Sigmoid colon (tissue), 7 donors: ENCODE measurements around the gene TBX19. TPM values are rescaled to one million over a fixed set of nuclear protein-coding genes. Genes with fewer than 3 reads are reported as not detected.

Experiments used
- DNase-seq: peaks from one replicate; pipeline ENCODE4 v3.0.0-alpha.2; 2019
- H3K27ac ChIP-seq, 4 donors: fragments of 200-600 bp; sonication (generic); one replicate each; pipeline ENCODE4 v1.5.1; 2016 to 2019; ENCODE audit warnings: mild to moderate bottlenecking in 1 of 4
- H3K27me3 ChIP-seq, 3 donors: fragments of 200-600 bp; sonication (generic); one replicate each; pipeline ENCODE4 v1.5.1; 2019; ENCODE audit warnings: mild to moderate bottlenecking in 1 of 3
- H3K36me3 ChIP-seq, 4 donors: fragments of 200-600 bp; sonication (generic); one replicate each; pipeline ENCODE4 v1.5.1; 2016 to 2019
- H3K4me1 ChIP-seq, 4 donors: fragments of 200-600 bp; sonication (generic); one replicate each; pipeline ENCODE4 v1.5.1; 2017 to 2019
- H3K4me3 ChIP-seq, 4 donors: fragments of 200-600 bp; sonication (generic); one replicate each; pipeline ENCODE4 v1.5.1; 2017 to 2019; ENCODE audit warnings: mild to moderate bottlenecking in 2 of 4, moderate library complexity in 1 of 4
- H3K9me3 ChIP-seq, 4 donors: fragments of 200-600 bp in 3 of 4; sonication (generic) in 3 of 4; one replicate each; pipeline versions ENCODE4 v1.5.1 to v1.6.1; 2013 to 2019
- CTCF ChIP-seq, 4 experiments: fragments of 450-650 bp in 3 of 4; fragments of 200-600 bp in 1 of 4; IDR thresholded peaks; one replicate each; pipeline ENCODE4 v1.5.1; 2016 to 2019; ENCODE audit warnings: antibody characterized with exemption in 4 of 4, mild to moderate bottlenecking in 3 of 4, moderate library complexity in 2 of 4
- EP300 ChIP-seq, 4 donors: sonication (generic); formaldehyde crosslinking; IDR thresholded peaks; one replicate each; pipeline ENCODE4 v1.6.1; 2017; ENCODE audit warnings: antibody characterized with exemption in 4 of 4
- POLR2A ChIP-seq, 2 donors: fragments of 450-650 bp; IDR thresholded peaks; one replicate each; pipeline ENCODE4 v1.6.1; 2016; ENCODE audit warnings: antibody characterized with exemption in 2 of 2, mild to moderate bottlenecking in 2 of 2, moderate library complexity in 2 of 2
- POLR2AphosphoS5 ChIP-seq, 4 donors: sonication (generic); formaldehyde crosslinking; IDR thresholded peaks; one replicate each; pipeline ENCODE4 v1.6.1; 2017; ENCODE audit warnings: antibody characterized with exemption in 4 of 4
- whole genome bisulfite sequencing, 2 donors: extraction: QIAGEN DNeasy Blood & Tissue Kit; methylation state at CpG; one replicate each; pipeline ENCODE4 v1.1.7; 2013; 5-methylcytosine and 5-hydroxymethylcytosine counted together
- intact Hi-C: fragments of 100-400 bp; cut with DNase I; formaldehyde crosslinking; loops from one replicate; pipeline ENCODE4 v1.15.1; 2023
- polyA plus RNA-seq, 3 donors: library from polyadenylated mRNA; stranded (reverse); fragments of 200-250 nt; gene quantifications; one replicate each; pipeline ENCODE4 v1.2.3, GENCODE V29; 2013
- total RNA-seq, 4 donors: library from RNA; depleted of rRNA; stranded (reverse); fragments of >200 nt; gene quantifications; one replicate each; pipeline ENCODE4 v1.1.0, GENCODE V29; 2016
- donor health status: healthy with polysubstance abuse.
- donor health status: Bipolar disorder and iron deficiency.
- donor health status: healthy.

Gene TBX19
- total and polyA plus RNA-seq, 7 donors = 0.46 to 5.3 (median 2.7) TPM

GRCh38 chr1:168301664-168302320 lies 21.1 kb downstream of the TBX19 start:
- no peak overlapping the region for H3K27ac ChIP-seq
- DNase-seq = no peak
- no peaks in the 10 kb centered on the region for H3K36me3 ChIP-seq
- WGBS, 2 donors = 39 to 69% methylated on average over 3 of the region's 3 CpGs
- no peaks in the 10 kb centered on the region for H3K27me3 ChIP-seq
- no peak for TF ChIP-seq CTCF (IDR thresholded peaks at IDR 0.05)
- no peak for TF ChIP-seq EP300 (IDR thresholded peaks at IDR 0.05)
- TF ChIP-seq POLR2AphosphoS5 (IDR thresholded peaks at IDR 0.05) = no peak
- TF ChIP-seq POLR2A (IDR thresholded peaks at IDR 0.05) = no peak
- intact Hi-C loops = no loop called here
- H3K4me3 ChIP-seq = no peak overlapping the region
- H3K9me3 ChIP-seq = no peaks in the 10 kb centered on the region
- H3K4me1 ChIP-seq = no peaks in the 10 kb centered on the region

- Histone ChIP-seq H3K27ac (no peak overlapping the region), H3K36me3 (peaks cover 0 to 13% (median 0%) of the 10 kb centered on the region in 4 donors), H3K4me3 (no peak overlapping the region), H3K27me3 (no peaks in the 10 kb centered on the region), H3K4me1 (no peaks in the 10 kb centered on the region), H3K9me3 (no peaks in the 10 kb centered on the region)
- DNase-seq = no peak
- 88 to 89% methylated on average over 7 of the region's 7 CpGs for WGBS, 2 donors
- TF ChIP-seq EP300 (IDR thresholded peaks at IDR 0.05) (no peak), CTCF (IDR thresholded peaks at IDR 0.05) (no peak), POLR2AphosphoS5 (IDR thresholded peaks at IDR 0.05) (no peak), POLR2A (IDR thresholded peaks at IDR 0.05) (no peak)
- intact Hi-C loops = no loop called here
Observed at GRCh38 chr1:168303716-168304540, 23.3 kb downstream of the TBX19 start.

GRCh38 chr1:168304865-168305264 lies 24.2 kb downstream of the TBX19 start:
- H3K4me3 ChIP-seq = no peak overlapping the region
- H3K27ac ChIP-seq = no peak overlapping the region
- peaks cover 0 to 14% (median 0%) of the 10 kb centered on the region in 4 donors for H3K36me3 ChIP-seq
- WGBS, 2 donors = 95 to 99% methylated on average over 5 of the region's 5 CpGs
- no peaks in the 10 kb centered on the region for H3K27me3 ChIP-seq
- H3K4me1 ChIP-seq = no peaks in the 10 kb centered on the region
- no peaks in the 10 kb centered on the region for H3K9me3 ChIP-seq
- no peak for TF ChIP-seq CTCF (IDR thresholded peaks at IDR 0.05)
- TF ChIP-seq POLR2AphosphoS5 (IDR thresholded peaks at IDR 0.05) = no peak
- no peak for TF ChIP-seq EP300 (IDR thresholded peaks at IDR 0.05)
- no peak for TF ChIP-seq POLR2A (IDR thresholded peaks at IDR 0.05)
- intact Hi-C loops = no loop called here
- no peak for DNase-seq

GRCh38 chr1:168312718-168313604 lies 32.3 kb downstream of the TBX19 start:
- WGBS, 2 donors = 89 to 90% methylated on average over 12 of the region's 12 CpGs

More at GRCh38 chr1:168312718-168313604, 32.3 kb downstream of the TBX19 start:
- H3K4me3 ChIP-seq = no peak overlapping the region
- TF ChIP-seq EP300 (IDR thresholded peaks at IDR 0.05) (no peak), CTCF (IDR thresholded peaks at IDR 0.05) (no peak), POLR2AphosphoS5 (IDR thresholded peaks at IDR 0.05) (no peak), POLR2A (IDR thresholded peaks at IDR 0.05) (no peak)
- H3K27ac ChIP-seq = no peak overlapping the region
- H3K4me1 ChIP-seq = no peaks in the 10 kb centered on the region
- H3K27me3 ChIP-seq = no peaks in the 10 kb centered on the region
- peaks cover 0 to 37% (median 0%) of the 10 kb centered on the region in 4 donors for H3K36me3 ChIP-seq
- H3K9me3 ChIP-seq = no peaks in the 10 kb centered on the region
- no peak for DNase-seq
- intact Hi-C loops = no loop called here
